Measurements from ENCODE around the gene MRM3.
"Not testable (repeated sequence)": the region's sequence is repeated elsewhere in the genome, so short reads cannot be mapped to it uniquely, and the experiment has no call there.

MRM3 gene

GRCh38 chr17:752620-753219, 29.4 kb upstream of the MRM3 start:
- H3K9me3 ChIP-seq (ENCODE audit: low read length), result 0 out of 2 replicates have a peak, but pooled peaks cover 6% of the 10 kb centered on the region
- H3F3A ChIP-seq (ENCODE audit: insufficient read depth, low read length), result 0 out of 2 replicates have a peak, but pooled peaks cover 7% of the 10 kb centered on the region
- peaks cover 40% of the 10 kb centered on the region for H3K36me3 ChIP-seq (ENCODE audit: insufficient read depth, low read length)
- peak overlapping the region; percentile 58; the same call in 1 of the 2 replicates for H2AFZ ChIP-seq (ENCODE audit: low read length)
- no peaks in the 10 kb centered on the region for H3K27me3 ChIP-seq (ENCODE audit: insufficient read depth, low read length)
- no peaks in the 10 kb centered on the region for H4K20me1 ChIP-seq (ENCODE audit: insufficient read depth, low read length)
- H3K79me2 ChIP-seq (ENCODE audit: insufficient read depth, low read length), result peaks cover 31% of the 10 kb centered on the region
- H3K4me1 ChIP-seq (ENCODE audit: insufficient read depth, low read length, severe bottlenecking), result peaks cover 21% of the 10 kb centered on the region
- TF ChIP-seq EZH2 (IDR thresholded peaks at IDR 0.05; ENCODE audit: borderline replicate concordance, low read length) (no peak), CTCF (IDR thresholded peaks at IDR 0.05; ENCODE audit: low read length) (no peak)
- H3K4me3 ChIP-seq (ENCODE audit: low read depth, low read length, poor library complexity, severe bottlenecking), result peak overlapping the region; percentile 78
- H3K27ac ChIP-seq (ENCODE audit: low read depth, low read length, poor library complexity, severe bottlenecking), result peak overlapping the region; percentile 55
- H3K4me2 ChIP-seq (ENCODE audit: low read length), result peak overlapping the region; percentile 88
- no peaks in the 10 kb centered on the region for H3K9me2 ChIP-seq (ENCODE audit: low read depth, low read length)
- peak overlapping the region; percentile 93 for H3K9ac ChIP-seq (ENCODE audit: low read length)

GRCh38 chr17:753418-753817, 28.7 kb upstream of the MRM3 start:
- Histone ChIP-seq H3K36me3 (ENCODE audit: insufficient read depth, low read length) (peaks cover 38% of the 10 kb centered on the region), H3K27ac (ENCODE audit: low read depth, low read length, poor library complexity, severe bottlenecking) (peak overlapping the region; percentile 31), H3K27me3 (ENCODE audit: insufficient read depth, low read length) (no peaks in the 10 kb centered on the region), H3K4me2 (ENCODE audit: low read length) (no peak overlapping the region), H3K9me2 (ENCODE audit: low read depth, low read length) (no peaks in the 10 kb centered on the region), H3K4me1 (ENCODE audit: insufficient read depth, low read length, severe bottlenecking) (peaks cover 21% of the 10 kb centered on the region), H4K20me1 (ENCODE audit: insufficient read depth, low read length) (no peaks in the 10 kb centered on the region), H3K9ac (ENCODE audit: low read length) (no peak overlapping the region), H3F3A (ENCODE audit: insufficient read depth, low read length) (0 out of 2 replicates have a peak, but pooled peaks cover 7% of the 10 kb centered on the region), H2AFZ (ENCODE audit: low read length) (no peak overlapping the region), H3K79me2 (ENCODE audit: insufficient read depth, low read length) (peaks cover 24% of the 10 kb centered on the region), H3K9me3 (ENCODE audit: low read length) (0 out of 2 replicates have a peak, but pooled peaks cover 6% of the 10 kb centered on the region), H3K4me3 (ENCODE audit: low read depth, low read length, poor library complexity, severe bottlenecking) (no peak overlapping the region)
- TF ChIP-seq CTCF (IDR thresholded peaks at IDR 0.05; ENCODE audit: low read length), result no peak
- no peak for TF ChIP-seq EZH2 (IDR thresholded peaks at IDR 0.05; ENCODE audit: borderline replicate concordance, low read length)

GRCh38 chr17:755319-755961, 26.7 kb upstream of the MRM3 start:
- not testable (repeated sequence) for H3K4me2 ChIP-seq (ENCODE audit: low read length); H2AFZ ChIP-seq (ENCODE audit: low read length); H3K27ac ChIP-seq (ENCODE audit: low read depth, low read length, poor library complexity, severe bottlenecking); H3F3A ChIP-seq (ENCODE audit: insufficient read depth, low read length); H3K27me3 ChIP-seq (ENCODE audit: insufficient read depth, low read length); H4K20me1 ChIP-seq (ENCODE audit: insufficient read depth, low read length); H3K9me3 ChIP-seq (ENCODE audit: low read length); H3K4me3 ChIP-seq (ENCODE audit: low read depth, low read length, poor library complexity, severe bottlenecking); H3K9me2 ChIP-seq (ENCODE audit: low read depth, low read length); H3K9ac ChIP-seq (ENCODE audit: low read length)
- peaks cover 16% of the 10 kb centered on the region for H3K4me1 ChIP-seq (ENCODE audit: insufficient read depth, low read length, severe bottlenecking)
- peaks cover 39% of the 10 kb centered on the region for H3K36me3 ChIP-seq (ENCODE audit: insufficient read depth, low read length)
- peaks cover 13% of the 10 kb centered on the region for H3K79me2 ChIP-seq (ENCODE audit: insufficient read depth, low read length)

GRCh38 chr17:756010-756567, 26.1 kb upstream of the MRM3 start:
- peaks cover 42% of the 10 kb centered on the region for H3K36me3 ChIP-seq (ENCODE audit: insufficient read depth, low read length)
- H3K9me2 ChIP-seq (ENCODE audit: low read depth, low read length); H3F3A ChIP-seq (ENCODE audit: insufficient read depth, low read length); H4K20me1 ChIP-seq (ENCODE audit: insufficient read depth, low read length); H3K9me3 ChIP-seq (ENCODE audit: low read length); H3K4me1 ChIP-seq (ENCODE audit: insufficient read depth, low read length, severe bottlenecking); H3K9ac ChIP-seq (ENCODE audit: low read length); H3K79me2 ChIP-seq (ENCODE audit: insufficient read depth, low read length); H3K27me3 ChIP-seq (ENCODE audit: insufficient read depth, low read length); H2AFZ ChIP-seq (ENCODE audit: low read length); H3K4me2 ChIP-seq (ENCODE audit: low read length); H3K4me3 ChIP-seq (ENCODE audit: low read depth, low read length, poor library complexity, severe bottlenecking); H3K27ac ChIP-seq (ENCODE audit: low read depth, low read length, poor library complexity, severe bottlenecking): not testable (repeated sequence)

Measured in OCI-LY1 (cell line).